HUDEP-2 (cell line): ENCODE results near the gene TOR3A.
A peak's percentile ranks its signal among the peaks of the same experiment; 100 is the strongest.

Source experiments
- DNase-seq, 76 experiments: peaks; one replicate each; lab custom pipeline; 2025; ENCODE audit not compliant: unreplicated experiment in 76 of 76; lab: John Stamatoyannopoulos, UW

Gene TOR3A, protein sequence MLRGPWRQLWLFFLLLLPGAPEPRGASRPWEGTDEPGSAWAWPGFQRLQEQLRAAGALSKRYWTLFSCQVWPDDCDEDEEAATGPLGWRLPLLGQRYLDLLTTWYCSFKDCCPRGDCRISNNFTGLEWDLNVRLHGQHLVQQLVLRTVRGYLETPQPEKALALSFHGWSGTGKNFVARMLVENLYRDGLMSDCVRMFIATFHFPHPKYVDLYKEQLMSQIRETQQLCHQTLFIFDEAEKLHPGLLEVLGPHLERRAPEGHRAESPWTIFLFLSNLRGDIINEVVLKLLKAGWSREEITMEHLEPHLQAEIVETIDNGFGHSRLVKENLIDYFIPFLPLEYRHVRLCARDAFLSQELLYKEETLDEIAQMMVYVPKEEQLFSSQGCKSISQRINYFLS

DNA sequence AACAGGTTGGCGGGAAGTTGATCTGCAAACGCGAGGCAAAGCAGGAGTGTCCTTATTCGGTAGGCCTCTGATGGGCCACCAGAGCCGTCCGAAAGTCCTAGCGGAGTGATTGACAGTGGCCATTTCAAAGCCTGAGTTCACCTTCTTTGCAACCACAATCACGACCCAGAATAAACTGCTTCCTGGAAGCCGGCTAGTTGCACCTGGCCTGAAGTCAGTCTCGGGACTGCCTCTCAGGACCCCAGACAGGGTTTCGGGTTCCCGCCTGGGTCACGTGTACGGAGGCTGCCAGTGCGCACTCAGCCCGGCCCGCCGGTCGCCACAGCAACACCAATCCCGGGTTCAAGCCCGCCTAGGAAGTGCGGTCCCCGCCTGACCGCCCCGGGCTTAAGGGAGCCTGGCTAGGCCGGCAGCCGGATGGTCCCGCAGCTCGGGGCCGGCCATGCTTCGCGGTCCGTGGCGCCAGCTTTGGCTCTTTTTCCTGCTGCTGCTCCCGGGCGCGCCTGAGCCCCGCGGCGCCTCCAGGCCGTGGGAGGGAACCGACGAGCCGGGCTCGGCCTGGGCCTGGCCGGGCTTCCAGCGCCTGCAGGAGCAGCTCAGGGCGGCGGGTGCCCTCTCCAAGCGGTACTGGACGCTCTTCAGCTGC is at the start of gene TOR3A:
Gene TOR3A (plus strand): TSS at position 384 of the 646 bp plus-strand sequence. CDS start 59 bp downstream, at position 443.
- DNase-seq, result peak in 75 of 76 experiments; percentile 24 to 92 (median 82)

GRCh38 chr1:179034720-179035119 is 47.1 kb upstream of the TOR3A start:
- DNase-seq, result no peak

GRCh38 chr1:179036844-179037465 is 44.9 kb upstream of the TOR3A start:
- no peak for DNase-seq

DNA sequence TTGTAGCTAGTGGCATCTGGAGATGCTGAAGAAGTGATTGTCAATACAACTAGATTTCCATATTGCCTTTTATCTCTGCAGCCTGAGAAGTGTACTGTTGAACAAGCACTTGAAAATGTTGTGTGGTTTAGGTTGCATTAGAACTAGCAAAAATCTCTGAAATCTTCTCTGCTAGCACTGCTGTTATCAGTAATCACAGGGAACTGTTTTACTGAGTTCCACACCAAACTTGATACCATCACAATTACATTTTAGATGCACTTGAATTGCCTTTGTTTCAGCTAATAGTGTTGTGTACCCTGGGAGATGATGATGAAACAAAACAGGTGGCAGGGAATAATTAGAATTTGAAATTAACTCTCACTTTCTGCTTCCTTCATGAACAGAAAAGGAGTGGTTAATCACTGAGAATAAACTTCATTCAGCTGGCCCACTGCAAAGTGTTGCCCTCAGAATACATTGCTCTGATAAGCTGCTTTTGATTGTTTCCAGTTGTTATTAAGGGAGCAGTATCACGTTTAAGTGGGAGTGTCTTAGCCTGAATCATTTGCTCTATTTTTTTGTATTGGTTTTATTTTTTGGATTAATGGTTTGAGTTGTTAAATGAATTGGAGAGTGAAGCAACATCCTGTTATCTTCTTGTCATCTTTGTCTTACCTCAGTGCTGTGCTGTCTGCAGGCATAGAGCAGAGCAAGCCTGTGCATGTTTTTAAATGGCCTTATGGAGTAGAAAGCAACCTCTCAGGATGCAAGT is 43.2 kb upstream of the TOR3A start:
- peak in 3 of 76 experiments; percentile 33 to 37 (median 37) for DNase-seq

- DNase-seq, result peak in 14 of 76 experiments; percentile 16 to 61 (median 32)
Measured at GRCh38 chr1:179039502-179040174, 42.2 kb upstream of the TOR3A start.

DNA sequence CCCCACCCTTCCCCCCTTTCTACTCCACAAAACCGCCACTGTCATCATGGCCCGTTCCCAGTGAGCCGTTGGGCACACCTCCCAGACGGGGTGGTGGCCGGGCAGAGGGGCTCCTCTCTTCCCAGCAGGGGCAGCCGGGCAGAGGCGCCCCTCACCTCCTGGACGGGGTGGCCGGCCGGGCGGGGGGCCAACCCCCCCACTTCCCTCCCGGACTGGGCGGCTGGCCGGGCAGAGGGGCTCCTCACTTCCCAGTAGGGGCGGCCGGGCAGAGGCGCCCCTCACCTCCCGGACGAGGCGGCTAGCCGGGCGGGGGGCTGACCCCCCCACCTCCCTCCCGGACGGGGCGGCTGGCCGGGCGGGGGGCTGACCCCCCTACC is 41.7 kb upstream of the TOR3A start:
- peak in 3 of 76 experiments; percentile 16 to 44 (median 36) for DNase-seq

- no peak for DNase-seq
Measured at GRCh38 chr1:179042087-179042486, 39.8 kb upstream of the TOR3A start.

- DNase-seq, result no peak
Measured at GRCh38 chr1:179042700-179043099, 39.2 kb upstream of the TOR3A start.

DNA sequence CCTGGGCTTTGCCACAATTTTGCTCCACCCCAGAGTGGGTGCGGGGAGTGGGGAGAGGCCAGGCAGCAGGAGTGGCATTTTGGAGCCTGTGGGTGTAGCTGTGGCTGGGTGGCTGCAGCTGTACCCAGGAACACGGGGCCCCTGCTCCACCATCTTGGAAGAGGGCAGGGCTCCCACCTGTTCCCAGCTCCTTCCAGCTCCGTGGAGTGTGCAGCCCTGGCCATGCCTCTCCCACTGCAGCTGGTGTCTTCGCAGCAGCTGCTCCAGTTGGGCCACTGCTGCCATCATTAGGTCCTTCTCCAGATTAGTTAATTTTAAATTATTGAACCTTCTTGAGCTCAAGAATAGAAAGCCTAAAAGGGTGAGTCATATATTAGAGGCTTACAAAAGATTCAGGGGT is 38.6 kb upstream of the TOR3A start:
- no peak for DNase-seq

GRCh38 chr1:179043907-179044306 is 38.0 kb upstream of the TOR3A start:
- no peak for DNase-seq

GRCh38 chr1:179046808-179047635 is 34.8 kb upstream of the TOR3A start:
- DNase-seq, result peak in 74 of 76 experiments; percentile 24 to 94 (median 72)

DNA sequence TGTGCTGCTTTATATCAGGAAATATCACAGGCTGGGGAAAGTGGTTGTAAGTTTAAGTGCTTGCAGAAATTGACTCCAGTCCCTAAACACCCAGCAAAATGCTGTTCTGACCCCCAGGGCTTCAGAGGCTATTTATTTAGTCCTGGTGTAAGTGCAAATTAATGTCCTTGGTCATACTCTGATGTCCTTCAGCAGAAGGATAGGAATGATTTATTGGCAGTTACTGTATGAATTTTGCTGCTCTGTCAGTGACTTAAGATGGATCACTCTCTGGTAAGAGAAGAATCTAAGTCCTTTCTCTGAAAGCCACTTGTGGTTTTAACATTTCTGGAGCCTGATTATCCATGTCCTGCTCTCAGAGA is 34.3 kb upstream of the TOR3A start:
- DNase-seq, result peak in 2 of 76 experiments; percentile 51 to 62

- no peak for DNase-seq
Measured at GRCh38 chr1:179048339-179049124, 33.3 kb upstream of the TOR3A start.

GRCh38 chr1:179052776-179053175 is 29.1 kb upstream of the TOR3A start:
- DNase-seq, result no peak

GRCh38 chr1:179053486-179053885 is 28.4 kb upstream of the TOR3A start:
- no peak for DNase-seq

GRCh38 chr1:179055937-179056336 is 25.9 kb upstream of the TOR3A start:
- DNase-seq, result no peak

GRCh38 chr1:179058487-179059483 is 23.1 kb upstream of the TOR3A start:
- DNase-seq, result no peak
